Measurements from ENCODE around the gene PHF21A.

GRCh38 chr11:45919806-45920530 lies 201.3 kb downstream of the PHF21A start:
- TF ChIP-seq POLR2A (IDR thresholded peaks at IDR 0.05) (no peak), POLR2AphosphoS5 (IDR thresholded peaks at IDR 0.05; ENCODE audit: insufficient read depth in 1 of 2, low read depth in 1 of 2) (no peak)
